Left ventricle myocardium inferior (tissue), 1 donor: ENCODE measurements around the gene ADORA2B. TPM values are rescaled to one million over a fixed set of nuclear protein-coding genes. Genes with fewer than 3 reads are reported as not detected.
A peak's percentile ranks its signal among the peaks of the same experiment; 100 is the strongest.

ENCODE experiments used
- DNase-seq: peaks from one replicate; pipeline ENCODE4 v3.0.0-alpha.2; 2020
- H3K27ac ChIP-seq: fragments of 200-600 bp; replicated peaks from 2 replicates; pipeline ENCODE4 v1.8.0; 2021
- H3K27me3 ChIP-seq: fragments of 200-600 bp; 2 replicates; pipeline ENCODE4 v1.8.0; 2021; ENCODE audit warnings: low read depth
- H3K36me3 ChIP-seq: fragments of 200-600 bp; 2 replicates; pipeline ENCODE4 v1.8.0; 2021
- H3K4me1 ChIP-seq: fragments of 200-600 bp; 2 replicates; pipeline ENCODE4 v1.8.0; 2021
- H3K4me3 ChIP-seq: fragments of 200-600 bp; 2 replicates; pipeline ENCODE4 v1.8.0; 2021; ENCODE audit warnings: mild to moderate bottlenecking, moderate library complexity
- H3K9me3 ChIP-seq: fragments of 200-600 bp; replicated peaks from 2 replicates; pipeline ENCODE4 v1.8.0; 2021
- intact Hi-C: fragments of 100-400 bp; cut with micrococcal nuclease; formaldehyde crosslinking; loops from one replicate; pipeline ENCODE4 v1.11.0; 2022
- total RNA-seq: library from RNA; stranded (reverse); fragmentation: NEBNext Ultra II Directional; extraction: Animal tissue kit (Norgen Biotek cat#: 25700); gene quantifications from one replicate; pipeline ENCODE4 v1.2.1, GENCODE V29; 2021
- TF ChIP-seq, protein P1 (sequence below): fragments of 200-600 bp; IDR thresholded peaks from 2 replicates; pipeline ENCODE4 v1.8.0; 2021; ENCODE audit warnings: antibody characterized with exemption, mild to moderate bottlenecking, borderline replicate concordance
- donor health status: DM: no; HTN: yes; CAD: no; lungs with severe emphysema.

Gene ADORA2B
- total RNA-seq, 1 donor from 2014 or later: 0.55 TPM

DNA sequence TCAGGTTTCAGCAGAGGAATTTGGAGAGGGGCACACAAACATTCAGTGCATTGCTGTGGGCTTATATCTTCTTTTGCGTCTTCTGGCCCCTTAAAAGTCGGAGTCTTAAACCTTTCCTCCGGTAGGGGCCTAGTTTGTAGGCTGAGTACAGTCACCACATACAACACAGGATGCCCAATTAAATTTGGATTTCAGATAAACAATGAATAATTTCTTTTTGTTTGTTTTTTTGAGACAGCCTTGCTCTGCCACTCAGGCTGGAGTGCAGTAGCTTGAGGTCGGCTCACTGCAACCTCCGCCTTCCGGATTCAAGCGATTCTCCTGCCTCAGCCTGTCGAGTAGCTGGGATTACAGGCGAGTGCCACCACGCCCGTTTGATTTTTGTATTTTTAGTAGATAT lies 26.7 kb upstream of the ADORA2B start:
- Histone ChIP-seq H3K9me3 (peaks cover 3% of the 10 kb centered on the region), H3K4me3 (no peak overlapping the region), H3K27ac (no peak overlapping the region), H3K36me3 (no peaks in the 10 kb centered on the region), H3K4me1 (peaks cover 21% of the 10 kb centered on the region), H3K27me3 (peaks cover 19% of the 10 kb centered on the region)
- TF ChIP-seq, protein P1, sequence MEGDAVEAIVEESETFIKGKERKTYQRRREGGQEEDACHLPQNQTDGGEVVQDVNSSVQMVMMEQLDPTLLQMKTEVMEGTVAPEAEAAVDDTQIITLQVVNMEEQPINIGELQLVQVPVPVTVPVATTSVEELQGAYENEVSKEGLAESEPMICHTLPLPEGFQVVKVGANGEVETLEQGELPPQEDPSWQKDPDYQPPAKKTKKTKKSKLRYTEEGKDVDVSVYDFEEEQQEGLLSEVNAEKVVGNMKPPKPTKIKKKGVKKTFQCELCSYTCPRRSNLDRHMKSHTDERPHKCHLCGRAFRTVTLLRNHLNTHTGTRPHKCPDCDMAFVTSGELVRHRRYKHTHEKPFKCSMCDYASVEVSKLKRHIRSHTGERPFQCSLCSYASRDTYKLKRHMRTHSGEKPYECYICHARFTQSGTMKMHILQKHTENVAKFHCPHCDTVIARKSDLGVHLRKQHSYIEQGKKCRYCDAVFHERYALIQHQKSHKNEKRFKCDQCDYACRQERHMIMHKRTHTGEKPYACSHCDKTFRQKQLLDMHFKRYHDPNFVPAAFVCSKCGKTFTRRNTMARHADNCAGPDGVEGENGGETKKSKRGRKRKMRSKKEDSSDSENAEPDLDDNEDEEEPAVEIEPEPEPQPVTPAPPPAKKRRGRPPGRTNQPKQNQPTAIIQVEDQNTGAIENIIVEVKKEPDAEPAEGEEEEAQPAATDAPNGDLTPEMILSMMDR: no peak
- intact Hi-C loops: no loop called here
- DNase-seq: no peak

DNA sequence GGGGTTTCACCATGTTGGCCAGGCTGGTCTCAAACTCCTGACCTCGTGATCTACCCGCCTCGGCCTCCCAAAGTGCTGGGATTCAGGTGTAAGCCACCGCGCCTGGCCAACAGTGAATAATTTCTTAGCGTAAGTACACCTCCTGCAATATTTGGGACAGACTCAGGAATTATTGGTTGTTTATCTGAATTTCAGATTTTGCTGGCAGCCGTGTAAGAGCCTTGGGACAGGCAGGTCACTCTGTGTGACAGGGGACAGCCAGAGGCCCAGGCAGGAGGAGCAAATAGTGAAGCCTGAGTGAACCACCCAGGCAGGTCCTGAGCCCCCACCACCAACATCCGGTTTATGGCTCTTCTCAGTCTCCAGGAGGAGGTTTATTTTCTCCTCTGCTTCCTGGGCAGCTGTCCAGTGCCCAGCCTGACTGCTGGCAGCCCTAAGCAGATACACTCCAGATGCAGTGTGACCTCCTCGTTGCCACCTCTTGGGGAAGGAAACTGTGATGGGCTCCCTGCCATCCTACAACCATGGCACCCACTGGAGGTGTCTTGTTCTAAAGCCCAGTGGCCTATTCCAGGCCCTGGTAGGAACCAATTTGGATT lies 26.2 kb upstream of the ADORA2B start:
- H3K27ac ChIP-seq: no peak overlapping the region
- intact Hi-C loops: no loop called here

DNA sequence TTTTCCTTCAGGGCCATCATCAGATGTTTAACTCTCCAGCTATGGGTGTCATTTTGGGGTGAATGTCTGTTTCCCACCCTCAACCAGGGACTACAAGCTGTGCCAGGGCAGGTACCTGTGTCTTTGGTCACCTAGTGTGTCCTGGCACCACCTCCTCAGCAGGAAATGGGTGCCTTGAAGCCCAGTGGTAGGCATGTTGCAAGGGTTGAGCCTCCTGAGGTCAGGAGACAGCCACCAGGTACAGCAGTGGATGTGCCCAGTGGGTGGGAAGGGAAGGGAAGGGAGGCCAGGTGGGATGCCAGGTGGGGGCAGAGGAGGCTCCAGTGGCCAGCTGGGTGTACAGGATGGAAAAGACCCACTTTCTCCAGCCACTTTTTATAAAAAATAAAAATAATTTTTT lies 25.5 kb upstream of the ADORA2B start:
- intact Hi-C loops: no loop called here
- Histone ChIP-seq H3K9me3 (peaks cover 3% of the 10 kb centered on the region), H3K36me3 (no peaks in the 10 kb centered on the region), H3K4me1 (peaks cover 18% of the 10 kb centered on the region), H3K4me3 (no peak overlapping the region), H3K27ac (no peak overlapping the region), H3K27me3 (peaks cover 25% of the 10 kb centered on the region)
- TF ChIP-seq, protein P1: no peak
- DNase-seq: no peak

More for the DNA sequence above, 26.2 kb upstream of the ADORA2B start:
- peaks cover 19% of the 10 kb centered on the region for H3K27me3 ChIP-seq
- no peaks in the 10 kb centered on the region for H3K36me3 ChIP-seq
- H3K9me3 ChIP-seq: peaks cover 3% of the 10 kb centered on the region
- peaks cover 18% of the 10 kb centered on the region for H3K4me1 ChIP-seq
- H3K4me3 ChIP-seq: no peak overlapping the region
- DNase-seq: peak; percentile 37
- TF ChIP-seq, protein P1: no peak

DNA sequence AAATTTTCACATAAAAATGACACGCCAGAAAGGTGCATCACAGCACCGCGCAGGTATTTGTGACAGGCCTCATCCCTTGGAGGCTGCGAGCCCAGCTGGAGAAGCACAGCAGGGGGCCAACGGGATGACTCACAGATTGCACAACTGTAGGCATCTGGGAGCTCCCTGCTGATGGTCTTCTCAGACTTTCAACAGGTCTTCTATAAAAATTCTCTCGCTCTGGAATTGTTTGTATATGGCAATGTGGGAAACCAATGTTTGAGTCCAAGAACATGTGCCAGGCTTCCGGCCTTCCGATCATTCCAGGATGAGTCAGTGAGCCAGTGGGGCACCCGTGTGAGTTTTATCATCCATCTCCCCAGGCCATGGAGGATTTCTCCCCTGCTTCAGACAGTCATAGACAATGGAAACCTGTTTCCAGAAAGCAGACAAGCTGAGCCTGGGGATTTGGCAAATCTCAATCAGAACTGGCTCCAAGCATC lies 24.1 kb upstream of the ADORA2B start:
- Histone ChIP-seq H3K27ac (no peak overlapping the region), H3K27me3 (peaks cover 33% of the 10 kb centered on the region), H3K36me3 (no peaks in the 10 kb centered on the region), H3K9me3 (peaks cover 3% of the 10 kb centered on the region), H3K4me3 (no peak overlapping the region), H3K4me1 (peaks cover 20% of the 10 kb centered on the region)
- intact Hi-C loops: no loop called here
- no peak for DNase-seq
- TF ChIP-seq, protein P1: no peak

DNA sequence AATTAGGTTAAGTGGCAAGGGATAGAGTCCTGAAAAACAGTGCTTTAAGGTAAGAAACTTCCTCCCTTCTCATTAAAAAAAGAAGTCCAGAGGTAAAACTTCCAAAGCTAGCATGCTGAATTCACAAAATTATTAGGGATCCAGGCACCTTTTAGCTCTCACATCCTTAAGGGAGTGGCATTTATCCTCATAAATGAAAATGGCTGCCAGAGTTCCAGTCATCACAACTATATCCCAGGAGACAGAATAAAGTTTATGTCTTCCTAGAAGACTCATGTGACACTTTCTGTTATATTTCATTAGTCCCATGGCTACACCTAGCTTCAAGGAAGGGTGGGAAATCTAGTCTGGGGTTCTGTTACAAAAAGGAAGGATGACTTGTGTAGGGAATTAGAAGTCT lies 23.3 kb upstream of the ADORA2B start:
- H3K4me3 ChIP-seq: no peak overlapping the region
- peaks cover 24% of the 10 kb centered on the region for H3K4me1 ChIP-seq
- DNase-seq: no peak
- peaks cover 33% of the 10 kb centered on the region for H3K27me3 ChIP-seq
- intact Hi-C loops: no loop called here
- H3K27ac ChIP-seq: no peak overlapping the region
- TF ChIP-seq, protein P1: no peak
- H3K36me3 ChIP-seq: no peaks in the 10 kb centered on the region
- peaks cover 3% of the 10 kb centered on the region for H3K9me3 ChIP-seq
